ENCODE results near the gene CHRNA9. TPM values are rescaled to one million over a fixed set of nuclear protein-coding genes. Genes with fewer than 3 reads are reported as not detected.

The CHRNA9 gene
- total RNA-seq, 2 donors from 2014 or later: not detected

DNA sequence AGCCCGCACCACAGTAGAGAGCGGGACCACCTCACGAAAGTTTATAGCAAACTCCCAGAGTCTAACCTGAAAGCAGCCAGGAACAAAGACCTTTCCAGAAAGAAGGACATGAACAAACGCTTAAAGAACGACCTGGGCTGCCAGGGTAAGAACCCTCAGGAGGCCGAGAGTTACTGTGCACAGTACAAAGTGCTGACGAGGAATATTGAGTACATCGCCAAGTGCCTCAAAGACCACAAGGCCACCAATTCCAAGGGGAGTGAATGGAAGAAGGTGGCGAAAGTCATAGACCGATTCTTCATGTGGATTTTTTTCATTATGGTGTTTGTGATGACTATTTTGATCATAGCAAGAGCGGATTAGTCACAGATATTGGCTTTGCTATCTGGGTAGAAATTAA, 19.0 kb downstream of the CHRNA9 start:
- no peaks in the 10 kb centered on the region for H3K36me3 ChIP-seq
- no peak for DNase-seq (ENCODE audit: low spot score)
- no peak overlapping the region for H3K4me3 ChIP-seq
- H3K9me3 ChIP-seq: no peaks in the 10 kb centered on the region
- no peaks in the 10 kb centered on the region for H3K4me1 ChIP-seq
- H3K27me3 ChIP-seq: no peaks in the 10 kb centered on the region
- no peak overlapping the region for H3K27ac ChIP-seq
- TF ChIP-seq CTCF (IDR thresholded peaks at IDR 0.05): no peak

DNA sequence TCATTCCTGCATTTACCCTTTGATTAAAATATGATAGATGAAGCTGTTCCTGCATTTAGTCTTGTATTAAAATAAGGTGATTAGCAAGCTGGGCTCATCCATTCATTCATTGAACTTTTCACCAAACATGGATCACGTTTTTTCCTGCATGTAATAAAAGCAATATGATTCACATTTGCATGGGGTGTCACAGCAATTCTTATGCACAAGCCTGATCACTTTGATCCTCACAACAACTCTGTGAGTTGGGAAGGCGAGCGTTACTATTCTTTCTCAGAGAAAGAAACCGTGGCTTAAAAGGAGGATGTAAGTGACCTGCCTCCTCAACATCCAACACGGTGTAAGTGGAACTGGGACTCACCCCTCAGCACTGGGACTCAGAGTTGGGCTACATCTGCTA, 20.0 kb downstream of the CHRNA9 start:
- H3K36me3 ChIP-seq: no peaks in the 10 kb centered on the region
- H3K27me3 ChIP-seq: no peaks in the 10 kb centered on the region
- H3K9me3 ChIP-seq: no peaks in the 10 kb centered on the region
- no peaks in the 10 kb centered on the region for H3K4me1 ChIP-seq
- DNase-seq (ENCODE audit: low spot score): no peak
- no peak for TF ChIP-seq CTCF (IDR thresholded peaks at IDR 0.05)
- H3K27ac ChIP-seq: no peak overlapping the region
- H3K4me3 ChIP-seq: no peak overlapping the region

GRCh38 chr4:40357738-40358137, 22.6 kb downstream of the CHRNA9 start:
- Histone ChIP-seq H3K36me3 (no peaks in the 10 kb centered on the region), H3K27ac (no peak overlapping the region), H3K27me3 (no peaks in the 10 kb centered on the region), H3K9me3 (peaks cover 0 to 8% of the 10 kb centered on the region in 2 donors), H3K4me3 (no peak overlapping the region), H3K4me1 (no peaks in the 10 kb centered on the region)
- no peak for DNase-seq (ENCODE audit: low spot score)
- TF ChIP-seq CTCF (IDR thresholded peaks at IDR 0.05): no peak

GRCh38 chr4:40361338-40361737, 26.2 kb downstream of the CHRNA9 start:
- peaks cover 0 to 8% of the 10 kb centered on the region in 2 donors for H3K9me3 ChIP-seq
- H3K27me3 ChIP-seq: no peaks in the 10 kb centered on the region
- TF ChIP-seq CTCF (IDR thresholded peaks at IDR 0.05): no peak
- DNase-seq (ENCODE audit: low spot score): no peak
- H3K4me1 ChIP-seq: no peaks in the 10 kb centered on the region
- H3K36me3 ChIP-seq: no peaks in the 10 kb centered on the region
- no peak overlapping the region for H3K27ac ChIP-seq
- no peak overlapping the region for H3K4me3 ChIP-seq

DNA sequence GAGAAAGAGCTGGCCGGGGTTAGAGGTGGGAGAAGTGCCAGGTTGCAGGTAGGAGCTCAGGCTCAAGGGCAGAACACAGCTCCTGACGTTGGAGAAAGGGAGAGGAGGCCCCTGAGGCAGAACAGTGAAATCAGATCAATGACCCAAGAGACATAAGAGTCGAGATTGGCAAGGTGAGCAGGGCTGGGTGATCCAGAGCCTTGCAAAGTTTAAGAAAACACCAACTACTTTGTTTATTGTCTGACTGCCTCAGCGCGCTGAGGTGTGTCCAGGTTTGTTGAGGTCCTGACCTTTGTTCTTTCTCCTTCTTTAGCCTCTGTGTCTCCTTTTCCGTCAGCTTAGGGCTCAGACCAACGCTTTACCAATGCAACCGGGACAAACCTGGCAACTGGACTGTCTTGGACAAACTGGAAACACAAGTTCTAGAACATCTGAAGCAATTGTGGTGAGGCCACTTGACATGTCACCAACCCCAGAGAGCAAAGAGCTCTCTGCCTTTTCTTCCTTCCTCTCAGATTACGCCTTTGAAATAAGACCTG, 28.3 kb downstream of the CHRNA9 start:
- no peaks in the 10 kb centered on the region for H3K36me3 ChIP-seq
- no peak for TF ChIP-seq CTCF (IDR thresholded peaks at IDR 0.05)
- peaks cover 0 to 8% of the 10 kb centered on the region in 2 donors for H3K9me3 ChIP-seq

GRCh38 chr4:40363945-40364344, 28.8 kb downstream of the CHRNA9 start:
- Histone ChIP-seq H3K9me3 (peaks cover 0 to 8% of the 10 kb centered on the region in 2 donors), H3K36me3 (no peaks in the 10 kb centered on the region), H3K27ac (no peak overlapping the region), H3K4me3 (no peak overlapping the region), H3K4me1 (no peaks in the 10 kb centered on the region), H3K27me3 (no peaks in the 10 kb centered on the region)
- no peak for TF ChIP-seq CTCF (IDR thresholded peaks at IDR 0.05)
- DNase-seq (ENCODE audit: low spot score): no peak

More for the DNA sequence above, 28.3 kb downstream of the CHRNA9 start:
- Histone ChIP-seq H3K4me1 (no peaks in the 10 kb centered on the region), H3K27ac (no peak overlapping the region), H3K4me3 (no peak overlapping the region), H3K27me3 (no peaks in the 10 kb centered on the region)
- DNase-seq (ENCODE audit: low spot score): no peak
